GM18526 (cell line): ENCODE measurements around the gene SCIN.

Experiments
- POLR2A ChIP-seq: IDR thresholded peaks from 3 replicates; pipeline ENCODE4 v1.6.1; 2011; ENCODE audit not compliant: insufficient read length; ENCODE audit errors: extremely low read depth

The SCIN gene

DNA sequence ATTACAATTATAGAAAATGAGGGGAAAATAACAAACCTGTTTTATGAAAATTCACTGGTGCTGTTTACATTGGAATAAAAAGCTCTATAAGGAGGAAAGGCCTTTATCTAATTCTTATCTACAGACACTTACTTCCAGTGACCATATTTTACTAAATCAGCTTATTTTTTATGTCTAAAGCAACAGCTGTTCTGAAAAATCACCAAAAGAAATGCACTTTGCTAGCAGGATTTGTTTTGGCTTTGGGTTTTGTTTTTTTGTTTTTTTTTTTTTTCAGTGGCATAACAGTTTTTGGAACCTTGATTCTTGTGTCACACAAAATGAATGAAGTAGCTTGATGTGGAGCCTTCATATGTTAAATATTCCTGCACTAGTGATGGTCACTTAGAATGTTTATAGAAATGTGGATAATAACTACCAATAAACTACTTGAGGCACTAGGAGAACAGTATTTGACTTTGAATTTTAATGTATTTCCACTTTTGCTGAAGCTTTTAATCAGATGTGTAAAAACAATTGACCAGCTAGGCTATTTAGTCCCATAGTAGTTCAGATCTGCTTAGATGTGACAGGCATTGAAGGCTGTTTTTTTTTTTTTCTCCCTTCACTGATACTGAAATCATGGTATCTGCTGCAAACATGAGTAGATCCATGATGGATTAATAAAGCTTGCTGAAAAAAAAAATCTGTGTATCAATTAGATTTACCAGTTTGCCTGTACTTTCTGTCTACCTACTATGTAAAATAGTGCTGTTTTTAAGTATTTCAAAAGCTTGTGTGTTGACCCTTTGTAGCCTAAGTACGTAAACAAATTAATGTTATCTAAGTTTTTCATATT, 119.7 kb downstream of the SCIN start:
- no peak for TF ChIP-seq POLR2A

DNA sequence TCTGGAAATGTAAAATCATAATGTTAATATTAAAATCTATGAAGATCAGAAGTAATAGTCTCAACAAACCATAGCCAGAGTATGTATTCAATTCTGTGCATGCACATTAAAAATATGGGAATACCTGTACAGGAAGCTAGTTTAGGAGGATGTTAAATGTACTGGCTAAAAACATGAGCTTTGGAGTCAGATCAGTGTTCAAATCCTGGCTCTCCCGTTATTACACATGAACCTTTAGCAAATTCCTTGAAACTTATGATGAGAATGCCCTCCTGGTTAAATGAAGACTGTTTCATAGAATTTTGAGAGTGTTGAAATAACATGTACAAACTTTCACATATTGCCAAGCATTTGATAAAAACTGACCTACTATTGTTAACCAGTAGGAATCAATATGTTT, 121.5 kb downstream of the SCIN start:
- TF ChIP-seq POLR2A: no peak

DNA sequence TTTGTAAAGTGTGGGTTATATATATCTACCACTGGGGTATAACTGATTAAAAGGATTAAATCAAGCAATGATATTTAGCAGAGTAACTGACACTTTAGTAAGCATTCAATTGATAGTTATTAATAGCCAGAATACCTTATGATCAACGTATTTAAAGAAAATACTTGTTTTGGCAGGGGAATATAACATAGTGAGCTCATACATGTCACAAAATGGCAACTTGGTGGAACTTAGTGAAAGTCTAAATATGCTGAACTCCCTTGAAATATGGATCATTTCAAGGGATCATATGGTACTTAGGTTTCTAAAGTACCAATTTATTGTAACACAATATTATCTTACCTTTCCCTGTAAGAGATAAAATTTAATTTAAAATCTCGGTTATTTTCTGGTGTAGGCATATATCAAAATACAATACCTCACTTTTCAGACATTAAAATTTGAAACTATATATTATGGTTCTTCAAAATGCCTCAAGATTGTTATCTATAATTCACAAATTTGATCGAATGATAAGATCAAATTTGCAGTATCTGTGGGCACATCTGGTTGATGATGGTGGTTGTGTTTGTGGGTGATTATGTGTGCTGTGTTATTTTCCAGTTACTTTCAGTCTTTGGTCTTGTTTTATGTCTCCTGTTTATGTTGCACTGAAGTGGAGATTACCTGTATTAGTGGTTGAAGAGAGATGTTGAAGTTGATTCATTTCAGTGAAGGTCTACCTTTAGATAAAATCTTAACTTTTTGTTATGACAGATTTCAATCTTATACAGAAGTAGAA, 122.1 kb downstream of the SCIN start:
- no peak for TF ChIP-seq POLR2A

DNA sequence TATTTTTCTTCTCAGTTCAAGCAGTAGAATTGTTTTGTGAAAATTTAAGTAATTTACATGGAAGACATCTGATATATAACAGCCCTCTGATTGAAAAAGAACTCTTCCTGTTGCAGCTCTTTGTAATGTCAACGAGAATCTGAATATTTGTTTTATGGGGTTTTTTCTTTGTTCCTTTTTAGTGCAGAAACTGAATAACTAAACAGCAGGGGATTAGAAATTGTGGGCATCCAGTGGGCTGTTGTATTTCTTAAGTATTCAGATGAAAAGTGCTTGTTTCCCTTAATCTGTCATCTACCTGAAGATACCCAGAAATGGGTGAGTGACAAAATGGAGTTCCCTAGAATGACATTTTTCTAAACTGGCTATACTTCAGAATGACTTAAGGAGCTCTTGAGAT, 124.3 kb downstream of the SCIN start:
- TF ChIP-seq POLR2A: no peak

DNA sequence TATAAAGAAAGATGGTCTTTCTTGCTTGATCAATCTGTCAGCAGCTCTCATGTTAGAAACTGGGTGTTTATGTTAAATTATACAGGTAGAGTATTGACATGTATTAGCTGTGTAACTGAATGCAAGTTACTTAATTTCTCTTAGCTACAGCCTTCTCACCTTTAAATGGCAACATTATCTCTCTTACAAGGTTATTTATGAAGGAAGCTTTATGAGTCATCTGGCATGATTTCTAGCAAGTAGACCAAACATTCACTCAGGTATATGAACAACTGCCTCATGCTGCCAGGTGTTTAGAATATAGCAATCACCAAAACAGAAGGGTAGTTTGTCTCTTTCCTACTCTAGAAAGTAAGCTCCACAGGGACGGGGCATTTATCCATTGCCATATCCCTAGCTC, 125.4 kb downstream of the SCIN start:
- no peak for TF ChIP-seq POLR2A

DNA sequence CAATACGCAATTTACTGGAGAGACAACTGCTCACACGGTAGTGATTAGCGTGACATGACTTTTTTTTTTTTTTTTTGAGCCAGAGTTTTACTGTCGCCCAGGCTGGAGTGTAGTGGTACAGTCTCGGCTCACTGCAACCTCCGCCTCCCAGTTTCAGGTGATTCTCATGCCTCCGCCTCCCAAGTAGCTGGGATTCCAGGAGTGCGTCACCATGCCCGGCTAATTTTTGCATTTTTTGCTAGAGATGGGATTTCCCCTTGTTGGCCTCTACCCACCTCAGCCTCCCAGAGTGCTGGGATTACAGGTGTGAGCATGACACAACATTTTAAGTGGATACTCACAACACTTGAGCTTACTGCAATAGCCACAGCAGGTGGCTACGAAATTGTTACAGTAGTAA, 128.8 kb downstream of the SCIN start:
- TF ChIP-seq POLR2A: no peak

DNA sequence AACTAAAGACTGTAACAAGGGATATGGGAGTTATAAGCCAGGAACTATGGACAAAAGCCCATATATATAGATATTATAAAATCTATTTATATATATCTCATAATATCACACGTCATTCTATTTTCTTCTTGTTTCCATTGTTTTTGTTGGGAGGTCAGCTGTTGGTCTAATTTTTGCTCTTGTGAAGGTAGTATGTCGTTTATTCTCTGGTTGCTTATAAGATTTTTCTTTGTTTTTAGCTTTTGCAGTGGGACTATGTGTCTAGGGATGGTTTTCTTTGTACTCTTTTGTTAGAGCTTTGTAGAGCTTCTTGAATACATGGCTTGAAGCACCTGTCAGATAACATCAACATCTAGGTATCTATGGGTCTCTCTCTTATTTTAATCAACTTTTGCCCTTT, 130.9 kb downstream of the SCIN start:
- TF ChIP-seq POLR2A: no peak

DNA sequence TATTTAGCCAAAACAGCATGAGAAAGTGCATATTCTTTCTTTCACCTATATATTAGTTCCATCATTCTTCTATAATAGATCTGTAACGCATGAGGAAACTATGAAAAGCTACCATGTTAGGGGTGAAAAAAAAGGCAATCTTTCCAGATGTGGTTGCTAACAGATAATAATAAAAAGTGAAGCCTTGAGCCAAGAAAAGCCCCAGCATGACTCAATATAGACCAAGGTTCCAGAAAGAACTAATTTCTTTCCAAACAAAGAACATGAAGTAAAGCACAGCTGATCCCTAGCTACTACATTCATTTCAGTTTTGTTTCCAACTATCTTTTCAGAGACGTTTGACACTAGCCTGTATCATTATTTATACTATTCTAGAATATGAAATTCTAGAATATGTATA, 133.4 kb downstream of the SCIN start:
- no peak for TF ChIP-seq POLR2A

DNA sequence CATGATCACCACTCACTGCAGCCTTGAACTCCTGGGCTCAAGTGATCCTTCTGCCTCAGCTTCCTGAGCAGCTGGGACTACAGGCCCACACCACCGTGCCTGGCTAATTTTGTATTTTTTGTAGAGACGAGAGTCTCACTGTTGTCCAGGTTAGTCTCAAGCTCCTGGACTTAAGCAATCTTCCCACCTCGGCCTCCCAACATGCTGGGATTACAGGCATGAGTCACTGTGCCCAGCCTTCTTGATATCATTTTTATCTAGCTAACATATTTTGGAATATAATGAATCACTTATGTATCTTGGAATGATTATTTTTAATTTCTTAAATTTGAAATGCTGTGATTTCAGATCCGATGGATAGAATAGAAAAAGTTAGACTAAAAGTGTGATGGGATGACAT, 135.4 kb downstream of the SCIN start:
- no peak for TF ChIP-seq POLR2A

DNA sequence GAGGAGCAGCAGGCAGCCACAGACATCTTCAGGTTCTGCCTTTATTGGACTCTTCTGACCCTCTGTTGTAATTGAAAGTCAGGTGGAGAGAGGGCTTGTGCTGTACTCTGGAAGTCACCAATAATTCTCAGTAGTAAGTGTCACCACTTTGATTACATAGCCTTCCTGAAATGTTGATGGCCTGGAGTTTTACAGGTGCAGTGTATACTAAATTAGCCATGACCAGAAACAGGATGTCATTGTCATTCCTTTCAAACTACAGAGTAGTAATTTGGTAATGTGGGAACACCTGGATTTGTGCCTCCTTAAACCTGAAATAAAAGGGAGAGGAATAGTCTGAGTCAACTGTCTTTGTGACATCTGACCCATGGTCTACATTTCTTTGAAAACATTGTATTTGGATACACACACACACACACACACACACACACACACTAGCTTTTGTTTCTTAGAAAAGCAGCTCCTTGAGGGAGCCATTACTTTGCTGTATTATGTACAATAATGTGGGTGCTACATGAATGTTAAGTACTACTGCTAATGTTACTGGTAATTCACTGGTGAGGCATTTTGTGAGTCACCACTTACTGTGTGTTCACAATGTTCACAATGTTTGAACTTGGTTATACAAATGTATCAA, 136.5 kb downstream of the SCIN start:
- no peak for TF ChIP-seq POLR2A

DNA sequence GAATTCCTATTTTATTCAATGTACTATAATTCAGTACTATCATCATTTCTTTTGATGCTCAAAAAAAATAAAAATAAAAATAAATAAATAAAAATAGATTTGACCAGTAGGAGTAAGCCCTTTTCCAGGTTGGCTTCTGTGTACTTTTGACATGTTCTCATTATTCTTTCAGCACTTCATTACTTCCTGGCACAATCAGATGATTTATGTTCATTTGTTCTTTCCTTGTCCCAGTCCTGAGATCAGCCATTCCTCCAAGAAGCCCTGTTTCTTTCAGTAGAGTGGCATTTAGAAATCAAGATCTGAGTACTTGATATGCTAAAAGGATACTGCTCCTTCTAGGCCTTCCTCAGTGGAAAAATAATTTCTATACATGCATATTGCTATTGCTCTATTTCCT, 137.8 kb downstream of the SCIN start:
- no peak for TF ChIP-seq POLR2A
